ENCODE data around the gene PSAT1.

PSAT1 gene

DNA sequence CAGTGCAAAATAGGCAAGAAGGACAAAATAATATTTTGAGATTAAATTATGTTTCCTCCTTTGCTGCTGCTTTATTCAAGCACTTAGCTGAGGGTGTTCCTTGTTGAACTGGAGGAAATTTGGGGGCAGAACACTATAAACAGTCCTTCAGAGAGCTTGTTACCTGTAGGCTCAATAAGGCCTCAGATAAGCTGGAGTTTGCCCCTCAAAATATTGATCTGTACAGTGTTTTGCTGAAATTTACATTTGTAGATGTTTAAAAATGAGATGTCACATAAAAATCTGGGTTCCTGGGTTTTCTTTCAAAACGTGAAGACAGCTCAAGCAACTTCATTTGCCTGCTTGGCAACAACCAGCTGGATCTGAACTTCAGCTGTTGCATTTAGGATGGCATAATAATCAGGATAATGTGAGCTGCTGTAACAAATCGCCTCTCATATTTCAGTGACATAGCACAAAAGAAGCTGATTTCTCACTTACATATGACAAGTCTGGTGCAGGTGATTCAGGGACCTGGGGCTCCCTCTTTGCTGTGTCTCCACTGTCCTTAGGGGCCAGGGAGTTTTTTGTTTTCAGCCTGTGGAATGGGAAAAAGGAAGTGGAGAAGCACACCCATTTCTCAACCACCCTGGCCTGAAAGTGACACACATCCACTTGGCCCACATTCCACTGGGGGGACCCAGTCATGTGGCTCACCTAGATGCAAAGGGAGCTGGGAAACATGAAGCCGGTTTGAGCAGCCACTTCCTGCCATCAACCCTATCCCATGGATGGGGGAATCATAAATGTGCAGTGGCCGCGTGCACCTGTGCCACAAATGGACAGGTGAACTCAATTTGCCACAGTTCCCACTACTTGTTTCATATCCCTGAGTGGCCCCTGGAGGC is 2.4 kb upstream of the PSAT1 start:
- no peak for DNase-seq

DNA sequence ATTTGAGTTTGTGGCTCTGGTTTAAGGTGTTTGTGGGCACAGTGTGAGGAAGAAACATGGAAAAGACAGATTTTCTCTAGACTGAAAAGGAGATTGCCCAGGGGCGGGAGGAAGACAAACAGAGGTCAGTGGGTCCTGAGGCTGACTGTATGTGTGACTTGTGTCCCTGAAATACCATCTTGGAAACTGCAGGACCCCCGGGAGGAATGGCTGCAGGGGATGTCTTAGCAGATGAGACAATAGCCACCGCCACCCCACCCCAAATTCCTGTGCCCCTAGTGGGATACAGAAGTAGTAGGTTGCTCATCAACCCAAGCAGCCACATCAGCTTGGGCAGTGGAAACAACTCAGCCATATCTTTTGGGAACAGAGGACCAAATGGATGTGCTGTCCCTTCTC is 1.7 kb upstream of the PSAT1 start:
- DNase-seq: no peak

DNA sequence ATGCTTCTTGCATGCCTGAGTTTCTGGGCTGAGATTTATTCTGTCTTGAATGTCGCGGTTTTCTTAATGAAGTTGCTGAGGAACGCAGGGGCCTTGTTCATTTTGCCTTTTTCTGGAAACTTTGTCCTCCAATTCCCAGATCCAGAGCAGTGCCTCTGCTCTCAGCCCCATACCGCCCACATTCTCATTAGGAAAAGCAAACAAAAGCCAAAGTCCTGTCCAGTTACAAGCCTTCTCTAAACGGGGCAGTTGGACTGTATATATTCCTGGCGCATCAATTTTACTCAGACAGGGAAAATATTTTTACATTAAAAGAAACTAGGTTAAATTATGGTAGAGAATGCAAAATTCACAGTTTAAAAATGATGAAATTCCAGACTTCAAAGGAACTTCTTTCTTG is 1.2 kb upstream of the PSAT1 start:
- DNase-seq: no peak

DNA sequence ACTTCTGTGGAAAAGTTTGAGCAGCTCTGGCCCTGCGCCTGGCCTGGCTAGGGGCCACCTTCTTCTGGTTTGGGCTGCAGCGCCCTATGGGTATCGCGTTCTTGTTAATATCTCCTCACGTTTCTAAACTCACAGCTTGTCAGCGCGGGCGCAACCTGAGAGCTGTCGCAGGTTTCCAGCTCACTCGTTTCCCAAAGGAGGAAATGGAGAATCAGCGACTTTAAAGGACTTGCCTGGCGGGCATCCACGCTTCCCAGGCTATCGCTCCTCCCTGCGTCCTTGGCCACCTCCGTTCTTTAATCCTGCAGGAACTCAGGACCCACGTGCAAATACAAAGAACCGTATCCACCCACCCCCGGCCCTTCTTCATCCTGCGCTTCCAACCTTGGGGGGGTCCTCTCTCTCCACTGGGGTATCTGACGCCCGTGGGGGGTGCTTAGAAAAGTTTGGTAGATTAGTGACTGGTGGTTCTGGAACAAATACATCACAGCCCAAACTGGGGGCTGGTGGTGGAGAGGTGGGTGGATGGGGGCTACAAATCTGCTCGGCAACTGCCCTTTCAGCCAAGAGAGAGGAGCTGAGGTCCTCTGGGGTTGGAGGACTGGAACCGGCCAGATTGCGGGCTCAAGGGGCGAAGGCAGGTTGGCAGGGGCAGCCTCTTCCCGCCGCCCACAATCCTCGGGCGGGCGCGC is 578 bp upstream of the PSAT1 start:
- DNase-seq: peak in 1 of 2 experiments; percentile 18

DNA sequence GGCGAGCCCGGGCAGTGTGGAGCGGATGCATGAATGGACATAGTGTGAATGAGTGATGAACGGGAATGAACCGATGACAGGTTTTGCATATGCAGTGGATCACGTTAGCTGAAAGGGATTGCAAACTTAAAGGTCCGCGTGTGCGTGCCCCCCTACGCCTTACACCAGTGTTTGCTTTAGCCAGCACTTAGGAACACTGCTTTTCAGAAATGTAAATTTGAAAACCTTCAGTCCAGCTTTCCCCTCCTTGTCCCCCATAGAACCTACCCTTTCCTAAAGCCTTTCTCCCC is 692 bp downstream of the PSAT1 start:
- DNase-seq: no peak

DNA sequence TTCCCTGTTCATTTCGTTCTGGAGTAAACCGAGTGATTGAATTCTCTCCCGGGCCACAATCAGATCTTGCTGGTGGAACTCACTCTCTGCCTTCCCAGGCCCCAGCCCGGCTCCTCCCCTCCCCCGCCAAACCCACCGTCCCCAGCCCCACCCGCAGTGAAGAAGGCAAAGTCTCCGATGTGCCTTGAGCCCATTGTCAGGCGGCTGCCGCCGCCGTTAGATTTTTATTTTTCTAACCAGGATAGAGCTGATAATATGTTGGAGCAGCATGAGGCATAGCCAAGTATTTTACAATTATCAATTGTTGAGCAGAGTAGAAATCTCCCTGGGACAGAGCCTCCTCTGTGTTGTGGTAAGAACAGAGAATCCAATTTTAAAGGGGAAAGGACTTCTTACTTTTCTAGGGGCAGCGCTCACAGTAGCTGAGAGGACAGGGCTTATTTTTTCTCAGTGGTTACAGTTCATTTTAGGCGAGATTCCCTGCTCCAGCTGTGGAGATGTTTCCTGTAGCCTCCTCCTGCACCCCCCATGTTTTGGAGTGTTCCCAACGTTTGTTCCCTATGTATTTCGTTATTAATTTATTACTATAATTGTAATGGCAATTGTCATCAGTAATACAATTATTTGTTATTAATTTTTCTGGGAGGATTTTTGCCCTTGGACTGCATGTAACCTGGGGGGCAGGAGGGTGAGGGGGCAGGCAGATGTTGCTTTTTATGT is 1.3 kb downstream of the PSAT1 start:
- DNase-seq: no peak

DNA sequence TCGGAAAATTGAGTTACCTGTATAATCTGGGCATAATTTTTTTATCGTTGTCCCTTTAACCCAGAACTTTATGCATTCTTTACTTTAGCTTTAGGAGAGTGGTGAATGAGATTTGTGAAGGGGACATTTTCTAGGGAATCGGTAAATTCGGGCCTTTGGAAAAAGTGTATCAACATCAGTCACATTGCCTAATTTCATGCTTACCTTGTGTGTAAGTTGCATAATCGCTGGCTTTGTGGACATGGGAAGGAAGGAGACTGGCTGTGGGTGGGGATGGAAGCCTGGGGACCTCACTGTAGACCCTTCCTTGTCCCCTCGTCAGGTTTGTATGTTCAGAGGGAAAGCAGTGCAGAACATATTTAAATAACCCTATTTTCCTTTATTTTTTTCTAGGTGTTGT is 3.3 kb downstream of the PSAT1 start:
- no peak for DNase-seq

DNA sequence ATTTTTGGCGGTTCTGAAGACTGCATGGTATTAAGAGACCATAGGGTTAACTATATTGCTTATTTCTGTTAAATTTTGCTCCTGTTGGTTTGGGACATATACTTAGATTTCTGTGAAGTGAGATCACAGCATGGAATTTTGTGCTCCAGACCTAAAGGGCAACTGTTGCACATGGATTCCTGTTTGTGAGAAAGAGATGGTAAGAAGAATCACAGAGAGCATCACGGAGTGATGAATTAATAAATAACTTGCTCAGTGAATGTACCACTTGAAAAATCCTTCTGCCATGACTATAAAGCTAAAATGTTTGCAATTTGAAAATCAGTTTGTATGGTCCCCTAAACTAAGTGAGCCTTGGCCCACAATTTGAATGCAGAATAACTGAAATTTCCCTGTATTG is 4.5 kb downstream of the PSAT1 start:
- no peak for DNase-seq

DNA sequence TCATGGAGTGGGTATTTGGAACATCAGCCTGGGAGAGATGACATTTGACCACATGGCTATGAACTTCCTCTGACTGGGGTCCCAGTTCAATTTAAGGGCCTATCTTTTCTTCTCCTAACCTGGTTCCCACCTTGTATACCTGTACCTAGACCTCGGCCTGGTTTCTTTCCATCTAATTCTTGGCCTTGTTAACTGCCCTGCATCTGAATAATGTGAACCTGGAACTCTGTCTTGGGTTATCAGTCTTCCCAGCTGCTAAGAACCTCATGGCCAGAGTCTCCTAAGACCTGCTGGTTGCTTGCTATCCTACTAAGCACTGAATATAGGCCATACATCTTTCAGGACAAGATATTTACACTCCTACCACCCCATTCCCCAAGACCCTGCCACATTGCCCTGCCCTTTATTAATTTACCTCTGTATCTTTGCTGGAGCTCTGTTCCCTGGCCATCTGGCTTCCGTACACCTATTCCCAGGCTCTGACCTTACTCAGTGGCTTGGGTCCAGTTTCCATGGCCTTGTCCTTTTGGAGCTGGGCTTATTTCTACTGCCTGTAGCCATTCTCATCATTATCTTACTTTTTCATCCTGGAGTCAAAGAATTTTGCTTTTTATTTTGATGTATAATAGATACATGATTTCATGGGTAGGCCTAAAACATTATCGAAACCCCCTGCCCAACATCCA is 6.6 kb downstream of the PSAT1 start:
- no peak for DNase-seq

DNA sequence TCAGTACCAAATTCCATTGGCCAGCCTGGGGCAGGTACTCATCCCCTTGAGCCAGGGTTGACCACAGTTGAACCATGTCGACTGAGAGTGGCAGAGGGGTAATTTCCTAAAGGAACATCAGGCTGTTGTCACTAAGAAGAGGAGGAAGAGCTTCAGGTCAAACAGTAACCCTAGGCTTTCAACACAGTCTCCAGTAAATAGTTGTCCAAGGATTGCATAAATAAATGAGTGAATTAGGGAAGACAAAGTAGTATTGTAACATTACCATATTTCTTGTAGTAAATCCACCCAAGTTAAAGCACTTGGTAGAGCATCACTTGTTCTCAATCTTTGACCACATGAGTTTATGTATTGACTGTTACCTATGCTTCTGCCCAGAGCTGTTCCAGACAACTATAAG is 7.4 kb downstream of the PSAT1 start:
- DNase-seq: no peak

DNA sequence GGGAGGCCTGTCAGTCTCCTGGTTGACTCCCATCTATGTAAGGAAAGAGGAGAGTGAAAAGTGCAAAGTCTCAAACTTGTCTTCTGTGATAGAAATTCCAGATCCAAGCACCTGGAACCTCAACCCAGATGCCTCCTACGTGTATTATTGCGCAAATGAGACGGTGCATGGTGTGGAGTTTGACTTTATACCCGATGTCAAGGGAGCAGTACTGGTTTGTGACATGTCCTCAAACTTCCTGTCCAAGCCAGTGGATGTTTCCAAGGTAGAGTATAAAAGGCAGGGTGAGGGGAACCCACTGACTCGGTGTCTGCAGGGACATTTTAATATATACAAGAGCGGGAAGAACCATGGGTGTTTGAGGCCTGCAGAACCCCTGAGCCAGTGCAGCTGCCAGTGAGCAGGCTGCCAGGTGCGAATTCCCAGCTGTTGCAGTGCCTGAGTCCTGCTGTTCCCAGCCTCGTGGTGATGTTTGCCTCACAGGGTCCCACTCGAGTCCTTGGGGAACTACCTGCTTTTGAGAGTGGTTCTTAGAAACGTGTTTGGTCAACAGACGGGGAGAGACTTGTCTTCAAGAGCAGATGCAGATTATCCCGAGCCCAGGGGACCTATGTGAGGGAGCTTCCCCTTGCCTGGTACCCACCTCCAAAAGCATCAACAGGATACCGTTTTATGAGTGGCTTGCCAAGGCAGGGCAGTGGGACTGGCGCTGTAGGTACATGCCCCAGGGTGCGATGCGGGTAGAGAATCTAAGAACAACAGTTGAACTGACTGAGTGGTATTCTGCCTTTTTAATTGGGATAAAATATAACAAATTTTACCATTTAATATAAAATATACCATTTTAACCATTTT is 9.5 kb downstream of the PSAT1 start:
- DNase-seq: no peak

DNA sequence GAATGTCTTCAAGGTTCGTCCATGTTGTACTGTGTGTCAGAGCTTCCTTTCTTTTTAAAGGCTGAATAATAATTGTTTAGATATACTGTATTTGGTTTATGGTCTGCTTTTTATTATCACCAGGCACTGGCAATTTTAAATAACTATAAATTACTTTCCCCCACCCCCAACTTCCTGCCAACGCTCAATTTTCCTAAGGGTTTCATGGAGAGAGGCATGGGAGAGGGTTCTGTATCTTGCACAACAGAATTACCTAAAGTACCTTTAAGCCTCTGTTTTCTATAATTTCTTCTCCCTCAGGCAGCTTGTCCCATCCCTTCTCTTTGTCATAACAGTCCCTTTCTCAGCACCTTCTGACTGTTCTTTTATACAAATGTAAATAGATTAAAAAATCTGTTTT is 10.4 kb downstream of the PSAT1 start:
- no peak for DNase-seq

DNA sequence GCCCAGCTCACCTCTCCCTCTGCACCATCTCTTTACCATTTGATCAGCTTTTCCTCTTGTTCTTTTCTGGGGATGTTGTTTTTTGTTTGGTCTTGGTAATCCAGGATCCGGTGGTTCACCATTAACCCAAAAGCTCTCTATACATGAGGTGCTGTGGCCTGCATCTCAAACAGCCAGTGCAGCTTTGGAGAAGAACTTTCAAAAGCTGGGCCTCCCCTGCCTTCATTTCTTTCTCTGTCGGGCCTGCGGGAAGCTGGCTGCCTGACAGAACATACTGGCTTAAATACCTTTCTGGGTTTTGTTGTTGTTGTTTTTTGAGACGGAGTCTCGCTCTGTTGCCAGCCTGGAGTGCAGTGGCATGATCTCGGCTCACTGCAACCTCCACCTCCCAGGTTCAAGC is 12.1 kb downstream of the PSAT1 start:
- DNase-seq: no peak

DNA sequence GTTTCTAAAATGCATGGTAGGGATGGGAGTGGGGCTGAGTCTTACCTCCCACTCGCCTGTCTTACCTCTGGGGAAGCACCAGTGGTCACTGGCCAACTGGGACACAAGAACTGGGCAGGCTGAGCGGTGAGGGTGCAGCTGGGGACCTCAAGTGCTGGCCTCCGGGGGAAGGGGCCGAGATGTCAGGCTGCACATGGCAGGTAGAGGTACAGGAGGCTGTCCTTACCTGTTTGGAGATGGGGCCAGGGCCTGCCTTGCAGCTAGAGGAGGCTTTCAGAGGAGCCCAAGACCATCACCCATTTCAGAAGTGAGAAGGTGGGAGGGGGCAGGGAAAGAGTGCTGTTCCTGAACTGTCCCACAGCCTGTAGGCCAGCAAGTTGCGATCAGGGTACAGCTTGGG is 14.2 kb downstream of the PSAT1 start:
- no peak for DNase-seq

DNA sequence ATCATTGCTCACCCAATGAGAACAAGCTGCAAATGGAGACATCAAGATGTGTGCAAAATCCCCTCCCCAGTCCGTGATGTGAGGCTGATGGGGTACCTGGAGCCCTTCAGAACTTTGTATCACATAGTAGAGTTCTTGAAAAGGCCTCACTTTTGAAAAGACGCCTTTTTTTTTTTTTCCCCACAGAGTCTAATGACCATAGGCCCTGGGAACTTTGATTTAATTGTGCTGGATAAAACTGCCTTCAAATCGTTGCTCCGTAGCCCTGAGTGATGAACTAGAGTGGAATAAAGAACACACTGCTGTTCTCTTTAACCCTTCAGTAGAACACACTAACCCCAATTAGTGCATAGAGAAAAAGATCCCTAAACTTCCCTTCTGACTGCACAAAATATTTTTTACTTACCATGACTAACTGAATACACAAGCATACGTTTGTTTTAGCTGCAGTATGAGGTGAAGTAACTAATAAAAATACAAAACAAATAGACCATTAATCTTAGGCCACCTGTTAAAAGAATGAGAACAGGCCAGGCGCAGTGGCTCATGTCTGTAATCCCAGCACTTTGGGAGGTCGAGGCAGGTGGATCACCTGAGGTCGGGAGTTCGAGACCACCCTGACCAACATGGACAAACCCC is 15.1 kb downstream of the PSAT1 start:
- no peak for DNase-seq

DNA sequence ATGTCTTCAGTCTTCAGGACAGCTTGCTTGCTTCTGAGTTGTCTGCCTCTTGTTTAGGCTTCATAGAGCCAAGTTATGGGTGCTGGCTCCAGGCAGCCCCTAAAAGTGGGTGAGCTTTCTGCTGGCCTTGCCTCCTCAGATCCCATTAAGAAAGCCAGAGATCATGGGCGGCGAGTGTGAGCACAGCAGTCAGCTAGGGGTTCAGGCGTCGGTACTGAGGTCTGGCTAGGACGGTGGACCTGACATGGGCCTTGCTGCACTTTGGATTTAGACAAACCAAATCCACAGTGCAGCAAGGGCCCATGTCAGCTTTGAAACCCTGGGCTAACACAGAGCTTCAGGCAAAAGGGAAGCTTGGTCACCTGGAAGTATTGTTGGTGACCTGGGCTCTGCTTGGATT is 17.6 kb downstream of the PSAT1 start:
- no peak for DNase-seq

DNA sequence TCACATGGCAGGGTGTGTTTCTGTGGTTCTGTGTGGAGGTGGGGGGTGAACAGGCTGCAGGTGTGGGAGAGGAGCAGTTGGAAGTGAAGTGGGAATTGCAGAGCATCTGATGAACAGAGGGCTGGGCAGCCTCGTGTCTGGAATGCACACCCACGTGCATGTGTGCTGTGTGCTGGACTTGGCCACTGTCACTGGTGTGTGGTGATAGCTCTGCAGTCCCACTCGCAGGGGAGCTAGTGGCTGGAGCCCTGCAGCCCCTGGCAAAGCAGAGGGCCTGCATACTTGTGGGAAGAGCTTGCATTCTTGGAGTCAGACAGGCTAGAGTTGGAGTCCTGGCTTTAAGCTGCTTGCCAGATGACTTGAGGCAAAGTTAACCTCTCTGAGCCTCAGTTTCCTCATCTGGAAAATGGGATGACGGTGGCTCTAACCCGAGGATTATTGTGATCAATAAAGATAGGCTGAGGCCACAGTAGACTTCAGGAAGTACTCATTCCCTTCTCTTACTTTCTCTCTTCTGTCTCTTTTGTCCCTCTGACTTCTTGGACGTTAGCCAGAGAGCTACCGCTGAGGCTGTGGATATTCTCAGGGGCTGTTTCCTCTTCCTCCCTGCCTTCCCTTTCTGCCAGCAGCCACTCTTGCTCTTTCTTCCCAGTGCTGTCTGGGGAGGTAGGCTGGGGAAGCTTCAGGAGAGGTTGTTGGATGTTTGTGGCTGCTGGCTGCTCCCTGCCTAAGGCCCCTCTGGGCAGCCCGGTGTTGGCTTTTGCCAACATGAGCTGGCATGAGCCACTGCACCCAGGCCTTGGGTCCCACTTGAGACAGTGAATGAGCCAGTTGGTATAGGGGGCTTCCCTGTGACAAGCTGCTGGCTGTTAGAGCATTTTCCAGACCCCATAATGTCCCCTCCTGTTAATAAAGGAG is 18.3 kb downstream of the PSAT1 start:
- no peak for DNase-seq

DNA sequence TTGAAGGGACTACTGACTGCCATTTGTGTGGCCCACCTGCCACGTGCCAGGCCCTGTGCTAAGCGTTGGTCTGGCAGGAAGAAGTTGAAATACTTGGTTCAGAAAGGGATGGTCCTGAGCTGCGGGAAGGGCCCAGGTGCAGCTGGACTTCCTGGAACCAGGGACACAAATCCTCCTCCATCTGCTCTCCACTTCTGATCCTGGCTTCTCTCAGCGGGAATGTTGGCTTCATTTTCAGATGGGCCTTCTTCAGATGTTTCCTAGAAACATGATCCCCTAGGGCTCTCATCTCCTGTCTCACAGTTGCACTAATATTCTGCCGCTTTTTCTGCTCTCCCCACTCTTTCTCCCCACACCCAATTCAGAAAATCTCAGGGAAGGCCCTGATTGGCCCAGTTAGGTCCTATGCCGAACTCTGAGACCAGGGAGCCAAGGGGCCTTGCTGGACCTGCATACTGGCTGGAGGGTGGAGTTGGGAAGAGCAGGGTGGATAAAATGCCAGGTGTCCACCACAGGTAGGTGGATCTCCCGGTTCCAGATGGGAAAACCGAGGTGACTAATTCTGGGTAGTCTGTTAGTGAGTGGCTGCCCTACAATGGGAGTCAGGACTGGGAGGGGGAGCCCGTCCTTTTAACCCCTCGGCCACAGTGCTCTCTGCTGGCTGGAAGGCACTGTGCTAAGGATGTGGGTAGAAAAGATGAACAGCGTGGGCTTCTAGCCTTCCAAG is 19.4 kb downstream of the PSAT1 start:
- no peak for DNase-seq

DNA sequence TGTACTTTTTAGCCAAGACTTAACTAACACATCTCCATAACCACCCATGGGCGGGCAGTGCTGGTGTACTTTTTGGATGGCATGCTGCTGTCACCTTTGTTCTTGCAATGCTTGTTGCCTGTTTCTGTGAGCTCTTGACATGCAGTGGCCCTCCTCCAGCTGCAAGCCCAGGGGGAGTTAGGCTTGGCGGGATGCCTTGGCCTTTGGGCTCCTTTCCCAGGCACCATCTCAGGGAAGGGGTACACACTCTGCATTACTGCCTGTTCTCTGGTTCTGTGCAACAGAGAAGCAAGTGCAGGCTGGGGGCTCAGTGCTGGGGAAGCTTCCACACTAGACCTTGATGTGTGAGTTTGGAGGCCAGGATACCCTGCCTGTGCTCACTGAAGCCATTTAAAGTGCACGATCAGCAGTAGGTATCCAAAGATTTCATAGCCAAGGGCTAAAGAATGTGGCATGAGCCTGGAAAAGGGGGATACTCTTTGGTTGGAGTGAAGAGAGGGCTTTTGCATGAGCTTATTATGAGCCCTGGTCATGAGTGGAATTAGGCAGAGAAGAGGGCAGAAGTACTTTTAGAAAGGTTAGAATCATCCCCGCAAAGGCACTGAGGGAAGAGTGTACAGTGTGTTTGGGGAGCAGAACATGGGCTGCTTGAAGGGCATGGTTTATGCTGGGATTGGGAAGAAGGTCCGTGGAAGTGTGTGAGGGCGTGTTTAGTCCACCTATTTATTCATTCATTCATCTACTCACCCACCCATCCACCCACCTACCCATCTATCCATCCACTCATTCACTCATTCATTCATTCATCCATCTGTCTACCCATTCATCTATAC is 22.5 kb downstream of the PSAT1 start:
- DNase-seq: no peak

Measured in SHP77 (cell line).